ENCODE measurements around the gene CCDC197.

CCDC197 gene

GRCh38 chr14:93994919-93995682 lies 2.0 kb upstream of the CCDC197 start:
- Histone ChIP-seq H3K4me3 (no peak overlapping the region), H3K27ac (no peak overlapping the region)

- Histone ChIP-seq H3K4me3 (no peak overlapping the region), H3K27ac (no peak overlapping the region)
Measured at GRCh38 chr14:93996130-93996695, 888 bp upstream of the CCDC197 start.

GRCh38 chr14:93997916-93998870 lies 1.1 kb downstream of the CCDC197 start:
- H3K4me3 ChIP-seq = no peak overlapping the region
- no peak overlapping the region for H3K27ac ChIP-seq

- no peak overlapping the region for H3K4me3 ChIP-seq
- no peak overlapping the region for H3K27ac ChIP-seq
Measured at GRCh38 chr14:93998871-93999403, 1.8 kb downstream of the CCDC197 start.

GRCh38 chr14:93999573-93999972 lies 2.5 kb downstream of the CCDC197 start:
- H3K27ac ChIP-seq = no peak overlapping the region
- H3K4me3 ChIP-seq = no peak overlapping the region

GRCh38 chr14:94000267-94000666 lies 3.2 kb downstream of the CCDC197 start:
- Histone ChIP-seq H3K27ac (no peak overlapping the region), H3K4me3 (no peak overlapping the region)

DNA sequence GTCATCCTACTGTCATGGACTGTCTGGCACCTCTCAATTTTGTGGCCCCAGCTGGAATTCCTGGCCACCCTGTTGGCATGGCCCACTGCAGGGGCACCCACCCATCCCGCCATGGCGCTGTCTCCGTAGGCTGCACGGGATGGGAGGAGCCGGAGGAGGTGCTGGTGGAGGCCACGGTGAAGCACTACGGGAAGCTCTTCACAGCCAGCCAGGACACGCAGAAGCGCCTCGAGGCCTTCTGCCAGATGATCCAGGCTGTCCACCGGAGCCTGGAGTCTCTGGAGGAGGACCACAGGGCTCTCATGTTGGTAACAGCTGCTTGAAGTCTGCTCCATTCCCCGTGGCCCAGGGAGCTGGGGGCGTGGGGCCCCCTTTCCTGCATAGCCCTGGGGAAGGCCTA lies 3.9 kb downstream of the CCDC197 start:
- Histone ChIP-seq H3K4me3 (no peak overlapping the region), H3K27ac (no peak overlapping the region)

GRCh38 chr14:94001501-94002396 lies 4.6 kb downstream of the CCDC197 start:
- H3K27ac ChIP-seq = no peak overlapping the region
- no peak overlapping the region for H3K4me3 ChIP-seq

- Histone ChIP-seq H3K4me3 (no peak overlapping the region), H3K27ac (no peak overlapping the region)
Measured at GRCh38 chr14:94003397-94003796, 6.3 kb downstream of the CCDC197 start.

GRCh38 chr14:94004015-94004414 lies 6.9 kb downstream of the CCDC197 start:
- H3K27ac ChIP-seq = no peak overlapping the region
- no peak overlapping the region for H3K4me3 ChIP-seq

DNA sequence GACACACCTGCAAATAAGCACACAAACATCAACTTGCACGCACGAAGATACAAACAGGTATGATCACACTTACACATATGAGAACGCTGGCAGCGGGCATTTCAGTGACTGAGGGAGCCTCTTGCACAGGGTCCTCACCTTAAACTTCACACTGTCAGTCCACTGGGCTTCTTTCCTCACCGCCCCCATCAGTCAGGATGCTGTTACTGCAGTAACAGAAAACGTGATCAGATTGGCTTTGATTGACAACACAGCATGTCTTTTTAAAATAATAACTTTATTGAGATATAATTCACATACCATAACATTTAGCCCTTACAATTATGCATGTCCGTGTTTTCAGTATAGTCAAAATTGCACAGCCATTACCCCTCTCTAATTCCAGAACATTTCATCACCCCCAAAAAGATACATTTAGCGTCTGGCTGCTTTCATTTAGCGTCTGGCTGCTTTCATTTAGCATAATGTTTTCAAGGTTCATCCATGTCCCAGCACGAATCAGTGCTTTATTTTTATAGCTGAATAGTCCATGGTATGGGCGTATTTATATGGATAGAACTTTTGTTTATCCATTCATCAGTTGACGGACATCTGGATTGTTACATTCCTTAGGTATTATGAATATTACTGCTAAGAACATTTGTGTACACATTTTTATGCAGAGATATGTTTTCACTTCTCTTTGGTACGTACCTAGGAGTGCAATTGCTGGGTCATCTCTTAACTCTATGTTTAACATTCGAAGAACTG lies 8.4 kb downstream of the CCDC197 start:
- Histone ChIP-seq H3K27ac (no peak overlapping the region), H3K4me3 (no peak overlapping the region)

GRCh38 chr14:94008234-94008633 lies 11.1 kb downstream of the CCDC197 start:
- no peak overlapping the region for H3K4me3 ChIP-seq
- H3K27ac ChIP-seq = no peak overlapping the region

DNA sequence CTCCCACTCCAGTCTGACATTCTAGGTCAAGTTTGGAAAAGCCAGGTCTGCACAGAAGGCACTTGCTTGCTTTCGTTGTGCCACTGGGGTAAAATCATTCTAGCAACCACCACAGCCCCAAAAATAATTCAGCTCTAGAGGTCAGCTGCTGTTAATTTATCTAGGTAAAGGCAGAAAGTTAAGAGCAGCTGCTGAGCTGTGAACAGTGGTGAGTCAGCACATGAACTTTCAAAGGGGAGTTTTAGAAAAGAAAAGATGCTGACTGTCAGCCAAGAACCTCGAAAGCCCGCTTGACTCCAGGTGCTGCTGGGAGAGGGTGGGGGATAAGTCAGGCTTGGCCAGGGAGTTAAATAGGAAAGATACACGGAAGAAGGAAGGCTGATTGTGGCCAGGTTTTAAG lies 12.7 kb downstream of the CCDC197 start:
- H3K4me3 ChIP-seq = no peak overlapping the region
- no peak overlapping the region for H3K27ac ChIP-seq

DNA sequence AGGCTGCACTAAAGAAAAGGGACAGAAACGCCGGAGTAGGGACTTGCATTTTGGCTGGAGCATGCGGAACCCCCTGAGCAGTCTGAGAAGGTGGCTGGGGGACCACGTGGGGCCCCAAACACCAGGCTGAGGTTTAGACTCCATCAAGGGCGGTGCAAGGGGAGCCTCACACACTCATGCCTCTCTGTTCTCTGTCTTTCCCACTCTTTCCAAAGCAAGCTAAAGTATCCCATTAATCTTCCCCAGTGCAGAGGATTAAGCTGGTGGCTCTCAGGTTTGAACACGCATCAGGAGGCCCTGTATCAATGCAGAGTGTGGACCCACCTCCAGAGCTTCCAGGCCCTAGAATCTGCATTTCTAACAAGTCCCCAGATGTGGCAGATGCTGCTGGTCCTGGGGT lies 13.5 kb downstream of the CCDC197 start:
- no peak overlapping the region for H3K4me3 ChIP-seq

GRCh38 chr14:94011795-94012194 lies 14.7 kb downstream of the CCDC197 start:
- H3K27ac ChIP-seq = no peak overlapping the region
- H3K4me3 ChIP-seq = no peak overlapping the region

More for the DNA sequence above, 13.5 kb downstream of the CCDC197 start:
- no peak overlapping the region for H3K27ac ChIP-seq

GRCh38 chr14:94014382-94014781 lies 17.3 kb downstream of the CCDC197 start:
- Histone ChIP-seq H3K27ac (no peak overlapping the region), H3K4me3 (no peak overlapping the region)

GRCh38 chr14:94015223-94015622 lies 18.1 kb downstream of the CCDC197 start:
- H3K4me3 ChIP-seq = no peak overlapping the region

GRCh38 chr14:94016446-94016976 lies 19.4 kb downstream of the CCDC197 start:
- no peak overlapping the region for H3K27ac ChIP-seq
- no peak overlapping the region for H3K4me3 ChIP-seq

More at GRCh38 chr14:94015223-94015622, 18.1 kb downstream of the CCDC197 start:
- H3K27ac ChIP-seq = no peak overlapping the region
